ENCODE results near the gene USO1.

DNA sequence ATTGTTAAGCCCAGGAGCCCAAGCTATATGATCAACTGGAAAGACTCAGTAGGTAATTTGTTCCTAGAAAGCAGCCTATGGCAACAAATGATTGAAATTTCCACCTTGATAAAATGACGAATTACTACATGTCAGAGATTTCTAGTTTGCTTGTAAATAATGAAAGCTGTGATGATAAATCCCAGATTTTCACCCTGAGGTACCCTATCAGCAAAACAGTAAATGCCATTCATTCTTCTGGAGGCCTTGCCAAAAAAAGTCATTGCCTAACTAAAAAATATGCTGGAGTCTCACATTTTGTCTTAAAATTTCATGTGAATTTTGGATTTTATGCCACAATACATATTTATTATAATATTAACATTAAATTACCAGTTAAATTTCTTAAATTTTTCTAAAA lies 106.5 kb downstream of the USO1 start:
- TF ChIP-seq EZH2 (IDR thresholded peaks at IDR 0.05; ENCODE audit: borderline replicate concordance, low read depth, low read length, severe bottlenecking) (no peak), POLR2A (IDR thresholded peaks at IDR 0.05; ENCODE audit: low read depth, low read length) (no peak), JUN (IDR thresholded peaks at IDR 0.05; ENCODE audit: borderline replicate concordance, insufficient read depth, insufficient read length, low read depth) (no peak)
- TF ChIP-seq, protein P1, sequence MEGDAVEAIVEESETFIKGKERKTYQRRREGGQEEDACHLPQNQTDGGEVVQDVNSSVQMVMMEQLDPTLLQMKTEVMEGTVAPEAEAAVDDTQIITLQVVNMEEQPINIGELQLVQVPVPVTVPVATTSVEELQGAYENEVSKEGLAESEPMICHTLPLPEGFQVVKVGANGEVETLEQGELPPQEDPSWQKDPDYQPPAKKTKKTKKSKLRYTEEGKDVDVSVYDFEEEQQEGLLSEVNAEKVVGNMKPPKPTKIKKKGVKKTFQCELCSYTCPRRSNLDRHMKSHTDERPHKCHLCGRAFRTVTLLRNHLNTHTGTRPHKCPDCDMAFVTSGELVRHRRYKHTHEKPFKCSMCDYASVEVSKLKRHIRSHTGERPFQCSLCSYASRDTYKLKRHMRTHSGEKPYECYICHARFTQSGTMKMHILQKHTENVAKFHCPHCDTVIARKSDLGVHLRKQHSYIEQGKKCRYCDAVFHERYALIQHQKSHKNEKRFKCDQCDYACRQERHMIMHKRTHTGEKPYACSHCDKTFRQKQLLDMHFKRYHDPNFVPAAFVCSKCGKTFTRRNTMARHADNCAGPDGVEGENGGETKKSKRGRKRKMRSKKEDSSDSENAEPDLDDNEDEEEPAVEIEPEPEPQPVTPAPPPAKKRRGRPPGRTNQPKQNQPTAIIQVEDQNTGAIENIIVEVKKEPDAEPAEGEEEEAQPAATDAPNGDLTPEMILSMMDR (IDR thresholded peaks at IDR 0.05; ENCODE audit: extremely low read depth in 1 of 2, insufficient read depth in 1 of 2, low read depth in 1 of 2, low read length in 2 of 2) = no peak
